BLaER1 treated with 17β-estradiol and CSF1 and Interleukin-3, amounts not matched to agents 10 nM and 100 nM (cell line): ENCODE results near the gene ARHGEF1.

Experiments used
- H3K27ac ChIP-seq, 11 experiments: shearing (Covaris generic); formaldehyde crosslinking; 2 replicates each; pipeline ENCODE4 v1.8.1; 2022
- H3K27me3 ChIP-seq, 11 experiments: shearing (Covaris generic); formaldehyde crosslinking; 2 replicates each; pipeline ENCODE4 v1.8.1; 2022
- H3K36me3 ChIP-seq, 11 experiments: shearing (Covaris generic); formaldehyde crosslinking; 2 replicates each; pipeline ENCODE4 v1.8.1; 2022
- H3K4me1 ChIP-seq, 10 experiments: shearing (Covaris generic); formaldehyde crosslinking; 2 replicates each; pipeline ENCODE4 v1.8.1; 2022
- H3K4me2 ChIP-seq, 11 experiments: shearing (Covaris generic); formaldehyde crosslinking; 2 replicates each; pipeline ENCODE4 v1.8.1; 2022
- H3K4me3 ChIP-seq, 10 experiments: shearing (Covaris generic); formaldehyde crosslinking; 2 replicates each; pipeline ENCODE4 v1.8.1; 2022
- H3K9ac ChIP-seq, 11 experiments: shearing (Covaris generic); formaldehyde crosslinking; 2 replicates each; pipeline ENCODE4 v1.8.1; 2022
- H3K9me3 ChIP-seq, 11 experiments: shearing (Covaris generic); formaldehyde crosslinking; replicated peaks in 1 of 11; 2 replicates each; pipeline ENCODE4 v1.8.1; 2022
- H4K20me1 ChIP-seq, 11 experiments: shearing (Covaris generic); formaldehyde crosslinking; 2 replicates each; pipeline ENCODE4 v1.8.1; 2022
- Cebpa-rat ChIP-seq, 11 experiments: shearing (Covaris generic); IDR thresholded peaks; 2 replicates each; pipeline ENCODE4 v1.8.1; 2022

ARHGEF1 gene

DNA sequence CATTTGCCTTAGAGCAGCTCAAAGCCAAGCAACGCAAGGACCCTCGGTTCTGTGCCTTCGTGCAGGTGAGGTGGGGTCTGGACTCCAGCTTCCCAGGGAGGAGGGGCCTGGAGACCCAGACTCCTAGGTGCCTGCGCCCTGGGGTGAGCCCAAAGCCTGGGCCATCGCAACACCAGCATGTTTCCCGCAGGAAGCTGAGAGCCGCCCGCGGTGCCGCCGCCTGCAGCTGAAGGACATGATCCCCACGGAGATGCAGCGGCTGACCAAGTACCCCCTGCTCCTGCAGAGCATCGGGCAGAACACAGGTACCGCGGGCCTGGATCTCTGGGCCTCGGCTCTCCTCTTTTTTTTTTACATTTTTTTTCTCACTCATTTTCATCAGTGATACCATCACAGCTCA is 19.6 kb downstream of the ARHGEF1 start:
- TF ChIP-seq Cebpa-rat (IDR thresholded peaks at IDR 0.05) = no peak
- Histone ChIP-seq H3K4me3 (no peak overlapping the region), H3K4me1 (0 out of 20 replicates have a peak, but pooled peaks cover 0 to 4% (median 0%) of the 10 kb centered on the region in 10 experiments), H3K9ac (no peak overlapping the region; a peak in 1 of 22 replicates), H3K4me2 (no peak overlapping the region), H3K36me3 (peaks cover 98 to 100% (median 99%) of the 10 kb centered on the region in 11 experiments), H3K27me3 (no peaks in the 10 kb centered on the region), H4K20me1 (peaks cover 4 to 100% (median 84%) of the 10 kb centered on the region in 11 experiments; a peak in 21 of 22 replicates), H3K9me3 (no peaks in the 10 kb centered on the region), H3K27ac (no peak overlapping the region)

- Histone ChIP-seq H3K27me3 (no peaks in the 10 kb centered on the region), H3K27ac (no peak overlapping the region), H4K20me1 (peaks cover 9 to 98% (median 83%) of the 10 kb centered on the region in 11 experiments; a peak in 21 of 22 replicates), H3K4me3 (no peak overlapping the region), H3K9me3 (no peaks in the 10 kb centered on the region), H3K4me1 (0 out of 20 replicates have a peak, but pooled peaks cover 0 to 4% (median 0%) of the 10 kb centered on the region in 10 experiments), H3K9ac (no peak overlapping the region; a peak in 1 of 22 replicates), H3K4me2 (no peak overlapping the region), H3K36me3 (peaks cover 91 to 97% (median 95%) of the 10 kb centered on the region in 11 experiments)
- no peak for TF ChIP-seq Cebpa-rat (IDR thresholded peaks at IDR 0.05)
Measured at GRCh38 chr19:41903193-41903953, 20.4 kb downstream of the ARHGEF1 start.

- H3K4me2 ChIP-seq = no peak overlapping the region
- H3K4me1 ChIP-seq = 0 out of 20 replicates have a peak, but pooled peaks cover 0 to 4% (median 0%) of the 10 kb centered on the region in 10 experiments
- H3K9me3 ChIP-seq = no peaks in the 10 kb centered on the region
- no peak overlapping the region for H3K4me3 ChIP-seq
- no peak for TF ChIP-seq Cebpa-rat (IDR thresholded peaks at IDR 0.05)
- no peak overlapping the region for H3K27ac ChIP-seq
- H3K36me3 ChIP-seq = peaks cover 82 to 96% (median 88%) of the 10 kb centered on the region in 11 experiments
- no peaks in the 10 kb centered on the region for H3K27me3 ChIP-seq
- peaks cover 13 to 98% (median 81%) of the 10 kb centered on the region in 11 experiments; a peak in 21 of 22 replicates for H4K20me1 ChIP-seq
- no peak overlapping the region for H3K9ac ChIP-seq
Measured at GRCh38 chr19:41904118-41904870, 21.3 kb downstream of the ARHGEF1 start.

GRCh38 chr19:41905273-41906002 is 22.5 kb downstream of the ARHGEF1 start:
- Histone ChIP-seq H3K4me3 (no peak overlapping the region), H3K27ac (no peak overlapping the region), H3K9me3 (no peaks in the 10 kb centered on the region), H3K36me3 (peaks cover 70 to 85% (median 77%) of the 10 kb centered on the region in 11 experiments), H4K20me1 (peaks cover 23 to 98% (median 86%) of the 10 kb centered on the region in 11 experiments), H3K9ac (no peak overlapping the region), H3K4me1 (0 out of 20 replicates have a peak, but pooled peaks cover 0 to 4% (median 0%) of the 10 kb centered on the region in 10 experiments), H3K27me3 (peaks cover under 1 to 10% (median 6%) of the 10 kb centered on the region in 11 experiments; a peak in 12 of 22 replicates), H3K4me2 (no peak overlapping the region)
- TF ChIP-seq Cebpa-rat (IDR thresholded peaks at IDR 0.05) = no peak

DNA sequence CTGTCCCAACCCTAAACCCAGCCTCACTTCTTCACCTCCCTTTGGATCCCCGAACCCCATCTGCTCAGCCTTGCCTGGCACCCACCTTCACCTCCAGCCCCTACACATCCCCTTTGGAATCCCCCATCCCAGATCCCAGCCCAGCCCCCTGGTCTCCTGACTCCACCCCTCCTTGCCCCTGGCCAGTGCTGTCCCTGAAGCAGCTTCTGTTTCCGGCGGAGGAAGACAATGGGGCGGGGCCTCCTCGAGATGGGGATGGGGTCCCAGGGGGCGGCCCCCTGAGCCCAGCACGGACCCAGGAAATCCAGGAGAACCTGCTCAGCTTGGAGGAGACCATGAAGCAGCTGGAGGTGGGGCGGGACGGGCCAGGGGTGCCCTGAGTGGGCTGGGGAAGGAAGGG is 23.3 kb downstream of the ARHGEF1 start:
- Histone ChIP-seq H3K4me2 (no peak overlapping the region), H3K36me3 (peaks cover 62 to 76% (median 68%) of the 10 kb centered on the region in 11 experiments), H3K27me3 (peaks cover 8 to 19% (median 15%) of the 10 kb centered on the region in 11 experiments), H4K20me1 (peaks cover 31 to 98% (median 89%) of the 10 kb centered on the region in 11 experiments), H3K27ac (no peak overlapping the region), H3K4me3 (no peak overlapping the region), H3K9ac (no peak overlapping the region), H3K4me1 (peaks cover 0 to 5% (median 2%) of the 10 kb centered on the region in 10 experiments; a peak in 8 of 20 replicates), H3K9me3 (no peaks in the 10 kb centered on the region)
- no peak for TF ChIP-seq Cebpa-rat (IDR thresholded peaks at IDR 0.05)

DNA sequence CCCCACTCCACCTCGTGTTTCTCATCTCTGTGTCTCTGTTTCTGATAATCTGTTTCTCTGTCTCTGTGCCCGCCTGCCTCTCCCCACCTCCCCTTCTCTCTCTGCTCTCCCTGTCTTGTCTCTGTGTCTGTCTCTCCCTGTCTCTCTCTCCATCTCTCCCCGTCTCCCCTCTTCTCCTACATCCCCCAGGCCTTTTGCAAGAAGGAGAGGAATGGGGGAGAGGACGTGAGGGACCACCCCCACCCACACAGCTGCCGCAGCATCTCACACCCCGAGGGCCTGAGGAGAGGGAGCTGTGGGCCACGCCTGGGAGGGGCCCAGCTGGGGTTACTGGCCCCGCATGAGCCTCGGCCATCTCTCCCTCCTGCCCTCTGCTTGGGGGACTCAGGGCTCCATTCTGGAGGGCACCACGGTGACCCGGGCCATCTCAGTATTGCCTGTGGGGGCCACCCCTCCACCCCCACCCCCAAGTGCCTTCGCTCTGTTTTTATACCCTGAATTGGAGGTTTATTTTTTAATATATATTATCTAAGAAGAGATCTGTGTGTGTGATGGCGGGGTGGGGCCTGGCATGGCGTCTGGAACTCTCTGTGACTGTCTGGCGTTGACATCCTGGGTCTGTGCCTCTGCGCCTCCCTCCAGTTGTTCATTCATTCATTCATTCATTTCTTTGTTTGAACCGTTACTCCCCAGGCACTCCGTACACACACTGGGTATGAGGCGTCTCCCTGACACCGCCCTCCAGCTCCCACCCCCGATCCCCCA is 24.1 kb downstream of the ARHGEF1 start:
- Histone ChIP-seq H3K27ac (no peak overlapping the region), H3K4me3 (no peak overlapping the region), H3K4me2 (no peak overlapping the region), H3K9me3 (no peaks in the 10 kb centered on the region), H3K36me3 (peaks cover 54 to 68% (median 60%) of the 10 kb centered on the region in 11 experiments), H3K9ac (no peak overlapping the region), H3K27me3 (peaks cover 17 to 27% (median 23%) of the 10 kb centered on the region in 11 experiments), H3K4me1 (peaks cover 0 to 13% (median 11%) of the 10 kb centered on the region in 10 experiments; a peak in 16 of 20 replicates), H4K20me1 (peaks cover 39 to 98% (median 89%) of the 10 kb centered on the region in 11 experiments)
- no peak for TF ChIP-seq Cebpa-rat (IDR thresholded peaks at IDR 0.05)

DNA sequence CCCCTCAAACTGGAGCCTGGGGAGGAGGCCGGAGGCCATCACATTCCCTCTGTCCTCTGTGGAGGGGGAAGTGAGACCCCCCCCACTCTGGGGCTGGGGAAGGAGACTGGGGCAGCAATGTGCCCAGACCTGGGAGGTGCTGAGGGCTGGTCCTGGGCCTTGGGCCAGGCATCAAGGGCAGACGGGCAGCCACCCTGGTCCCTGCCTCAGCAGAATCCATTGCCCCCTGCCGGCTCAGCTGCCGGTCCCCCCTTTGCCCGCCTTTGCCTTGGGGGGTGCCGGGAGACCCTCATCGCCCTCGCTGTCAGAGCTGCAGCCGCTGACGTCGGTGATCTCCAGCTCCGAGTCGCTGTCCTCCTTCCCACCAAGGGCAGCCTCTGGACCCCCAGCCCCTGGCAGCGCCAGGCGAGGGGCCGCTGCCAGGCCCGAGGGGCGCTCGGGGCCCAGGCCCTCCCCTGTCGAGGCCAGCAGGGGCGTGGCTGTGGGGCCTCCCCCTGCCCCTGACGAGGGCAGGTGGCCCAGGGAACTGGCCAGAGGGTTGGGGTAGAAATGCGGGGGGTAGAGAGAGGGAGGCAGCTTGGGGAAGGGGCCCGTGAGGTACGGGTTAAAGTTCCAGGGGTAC is 25.1 kb downstream of the ARHGEF1 start:
- peaks cover 43 to 58% (median 50%) of the 10 kb centered on the region in 11 experiments for H3K36me3 ChIP-seq
- no peak overlapping the region for H3K27ac ChIP-seq
- H3K4me3 ChIP-seq = no peak overlapping the region
- H3K27me3 ChIP-seq = peaks cover 27 to 37% (median 32%) of the 10 kb centered on the region in 11 experiments
- H3K4me2 ChIP-seq = no peak overlapping the region
- no peaks in the 10 kb centered on the region for H3K9me3 ChIP-seq
- H3K9ac ChIP-seq = no peak overlapping the region
- H3K4me1 ChIP-seq = peaks cover 0 to 18% (median 15%) of the 10 kb centered on the region in 10 experiments; a peak in 16 of 20 replicates
- H4K20me1 ChIP-seq = peaks cover 44 to 98% (median 83%) of the 10 kb centered on the region in 11 experiments
- no peak for TF ChIP-seq Cebpa-rat (IDR thresholded peaks at IDR 0.05)
